AG04449 (cell line): ENCODE measurements around the gene HTRA1.

Experiments
- CTCF ChIA-PET: fragments of 350-600 bp; formaldehyde crosslinking; extraction: SDS; loops from one replicate; lab custom pipeline; 2021; ENCODE audit warnings: antibody characterized with exemption; lab: Yijun Ruan, JAX
- POLR2A ChIA-PET: fragments of 400-600, 350-600 bp; formaldehyde crosslinking; extraction: SDS; loops from one replicate; lab custom pipeline; 2020; ENCODE audit warnings: antibody characterized with exemption, inconsistent platforms; lab: Yijun Ruan, JAX
- DNase-seq: peaks from one replicate; pipeline ENCODE4 v3.0.0-alpha.2; 2010; ENCODE audit warnings: low read depth, low spot score
- H3K4me3 ChIP-seq: 2 replicates; pipeline ENCODE4 v1.5.1; 2011; ENCODE audit warnings: low read depth, mild to moderate bottlenecking, control low read depth, low read length
- CTCF ChIP-seq: IDR thresholded peaks from one replicate; pipeline ENCODE4 v1.5.1; 2011; ENCODE audit warnings: mild to moderate bottlenecking, moderate library complexity, low read length, control low read depth, inconsistent platforms; ENCODE audit not compliant: insufficient read depth; ENCODE audit errors: missing control alignments

The HTRA1 gene

GRCh38 chr10:122469848-122470247 lies 8.5 kb downstream of the HTRA1 start:
- no peak overlapping the region for H3K4me3 ChIP-seq
- CTCF ChIA-PET = interaction anchor here (1.1 to 6.3 kb wide), 5 partner anchors 25 to 171 kb away, joined by 3 to 29 read pairs (median 10); no protein-coding TSS in a partner anchor
- POLR2A ChIA-PET = interaction anchor here (1.2 to 1.6 kb wide), 3 partner anchors 25 to 169 kb away, joined by 3 to 10 read pairs (median 6); no protein-coding TSS in a partner anchor
- TF ChIP-seq CTCF = no peak
- no peak for DNase-seq

GRCh38 chr10:122471531-122472177 lies 10.3 kb downstream of the HTRA1 start:
- ChIA-PET CTCF (interaction anchor here (0.7 to 3.2 kb wide), 5 partner anchors 8 to 173 kb away, joined by 3 to 11 read pairs (median 3); no protein-coding TSS in a partner anchor), POLR2A (interaction anchor here (1.4 kb wide), 1 partner anchor 173 kb away, joined by 3 read pairs; no protein-coding TSS in a partner anchor)
- H3K4me3 ChIP-seq = no peak overlapping the region
- no peak for DNase-seq
- TF ChIP-seq CTCF = no peak

- no peak overlapping the region for H3K4me3 ChIP-seq
- ChIA-PET CTCF (interaction anchor here (1.7 kb wide), 1 partner anchor 18 kb away, joined by 4 read pairs; no protein-coding TSS in a partner anchor), POLR2A (no interaction called here)
- no peak for DNase-seq
- no peak for TF ChIP-seq CTCF
These were observed 11.8 kb downstream of the HTRA1 start for GRCh38 chr10:122473116-122473515.

- ChIA-PET CTCF (interaction anchor here (0.7 to 1.7 kb wide), 3 partner anchors 10 to 91 kb away, joined by 3 to 4 read pairs (median 3); no protein-coding TSS in a partner anchor), POLR2A (no interaction called here)
- no peak overlapping the region for H3K4me3 ChIP-seq
- TF ChIP-seq CTCF = no peak
- DNase-seq = no peak
These were observed 12.9 kb downstream of the HTRA1 start for GRCh38 chr10:122474131-122474818.

- ChIA-PET POLR2A (no interaction called here), CTCF (no interaction called here)
- DNase-seq = no peak
- no peak for TF ChIP-seq CTCF
- no peak overlapping the region for H3K4me3 ChIP-seq
These were observed 13.7 kb downstream of the HTRA1 start for GRCh38 chr10:122475100-122475499.
